Heart left ventricle (tissue), 13 donors: Measurements from ENCODE around the gene GRIA1.

Experiments
- CTCF ChIP-seq, 12 donors: fragments of 200-600 bp; sonication (generic) in 4 of 12; IDR thresholded peaks; one replicate each; pipeline versions ENCODE4 v1.5.0 to v1.8.0; 2018 to 2022; ENCODE audit warnings: antibody characterized with exemption in 12 of 12, mild to moderate bottlenecking in 5 of 12
- POLR2A ChIP-seq, 2 donors: fragments of 450-650 bp; IDR thresholded peaks; one replicate each; pipeline ENCODE4 v1.6.1; 2017; ENCODE audit warnings: antibody characterized with exemption in 2 of 2, mild to moderate bottlenecking in 2 of 2, moderate library complexity in 2 of 2
- donor health status: ischemic (EF 13 %, LVEDD 7.1; RV severe dilation, severe dysfunction).
- donor health status: DM: no; HTN: yes; CAD: no.
- donor health status: DM: no; HTN: no; CAD: no.
- donor health status: ischemic (EF 25% LVEDD 6.9; RV normal size, moderate dysfunction).
- donor health status: ischemic (EF 25% LVEDD 5.7; RV mildly dilated, moderate dysfunction).
- donor health status: ischemic (EF 35%, LVEDD 5.7; RV mildly dilated, moderate dysfunction).
- donor health status: nonischemic (EF 11% LVEDD 7.7; RV severe dilation, severe dysfunction).
- donor health status: DM: yes; HTN: yes; CAD: no.
- donor health status: PGD.
- donor health status: ischemic (EF 29% LVEDD 5.4; RV normal size, mild dysfunction).
- donor health status: nonischemic (EF 23%, LVEDD 6.1; RV moderate dilation, normal function).

GRCh38 chr5:153486771-153487170 is 3.7 kb upstream of the GRIA1 start:
- TF ChIP-seq POLR2A (IDR thresholded peaks at IDR 0.05) (no peak), CTCF (IDR thresholded peaks at IDR 0.05) (no peak)
